A549 (cell line): ENCODE results near the gene LINGO4.

Experiments used
- ATOH8 ChIP-seq: fragments of 250-450 bp; sonication (Bioruptor Pico); IDR thresholded peaks from 2 replicates; pipeline ENCODE4 v1.5.0; 2020; ENCODE audit warnings: low read depth, mild to moderate bottlenecking, moderate library complexity
- CTCF ChIP-seq: fragments of >200 bp; sonication (Bioruptor Twin); formaldehyde crosslinking; IDR thresholded peaks from 3 replicates; pipeline ENCODE4 v1.5.1; 2016
- GATA3 ChIP-seq: IDR thresholded peaks from 2 replicates; pipeline ENCODE4 v1.6.1; 2012; ENCODE audit warnings: borderline replicate concordance
- MAZ ChIP-seq: fragments of 150-350 bp; IDR thresholded peaks from 2 replicates; pipeline ENCODE4 v1.6.1; 2014; ENCODE audit warnings: antibody characterized with exemption, low read depth, low read length, borderline replicate concordance
- NR3C1 ChIP-seq: fragments of >200 bp; sonication (Bioruptor Twin); formaldehyde crosslinking; IDR thresholded peaks from 3 replicates; pipeline ENCODE4 v1.6.1; 2017
- TP53 ChIP-seq: fragments of 250-450 bp; sonication (Bioruptor Pico); IDR thresholded peaks from 2 replicates; pipeline ENCODE4 v1.5.0; 2021; ENCODE audit warnings: mild to moderate bottlenecking, moderate library complexity

- no peak for TF ChIP-seq MAZ
- no peak for TF ChIP-seq CTCF
- no peak for TF ChIP-seq NR3C1
- TF ChIP-seq GATA3: no peak
- TF ChIP-seq TP53 (CRISPR knock-in tag): no peak
- TF ChIP-seq ATOH8 (CRISPR knock-in tag): no peak
Observed at GRCh38 chr1:151834239-151834638, 29.0 kb upstream of the LINGO4 start.
